ENCODE results near the gene POLR3B.
"Not testable (repeated sequence)": the region's sequence is repeated elsewhere in the genome, so short reads cannot be mapped to it uniquely, and the experiment has no call there.

Gene POLR3B

DNA sequence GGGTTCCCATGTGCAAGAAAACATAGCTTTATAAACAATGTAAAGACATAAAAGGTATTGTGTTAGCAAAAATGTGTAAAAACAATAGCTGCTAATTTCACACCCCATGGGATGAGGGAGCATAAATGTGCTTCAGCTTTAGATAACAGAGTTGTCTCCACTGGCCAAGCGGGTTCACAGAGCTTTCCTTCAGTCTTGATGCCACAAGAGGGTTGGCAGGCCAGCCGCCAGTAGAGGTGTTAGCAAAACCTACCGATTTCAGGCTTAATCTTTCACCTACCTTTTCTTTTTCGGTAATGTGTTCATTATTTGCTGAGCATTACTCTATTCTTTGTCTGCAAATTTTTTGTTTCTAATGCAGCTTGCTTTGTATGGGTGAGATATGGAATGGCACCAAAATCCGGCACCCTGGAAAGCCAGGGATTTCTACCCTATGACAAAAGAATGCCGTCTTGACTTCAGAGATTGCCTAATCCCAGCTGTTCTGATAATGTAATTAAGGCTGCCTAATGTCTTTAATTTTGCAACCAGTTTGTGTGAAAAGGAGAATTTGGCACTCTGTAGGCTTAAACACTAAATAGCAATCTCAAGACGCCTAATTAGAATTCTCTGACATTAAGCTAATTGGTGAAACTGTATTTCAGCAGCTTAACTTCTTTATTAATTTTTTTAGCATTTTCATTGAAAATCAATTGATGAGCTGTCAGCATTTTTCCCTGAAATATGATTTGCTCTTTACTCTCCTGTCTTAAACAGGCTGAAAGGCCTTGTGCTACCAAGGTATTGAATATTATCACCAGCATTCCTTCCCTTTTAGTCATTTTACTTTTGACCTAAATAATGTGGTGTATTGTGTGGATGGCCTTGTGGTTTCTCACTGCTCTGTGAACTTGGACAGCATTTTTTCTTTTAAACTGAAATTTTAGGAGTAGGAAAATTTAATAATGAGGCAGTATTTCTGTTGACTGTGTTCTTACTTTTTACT lies 60.7 kb downstream of the POLR3B start:
- DNase-seq, result no peak

DNA sequence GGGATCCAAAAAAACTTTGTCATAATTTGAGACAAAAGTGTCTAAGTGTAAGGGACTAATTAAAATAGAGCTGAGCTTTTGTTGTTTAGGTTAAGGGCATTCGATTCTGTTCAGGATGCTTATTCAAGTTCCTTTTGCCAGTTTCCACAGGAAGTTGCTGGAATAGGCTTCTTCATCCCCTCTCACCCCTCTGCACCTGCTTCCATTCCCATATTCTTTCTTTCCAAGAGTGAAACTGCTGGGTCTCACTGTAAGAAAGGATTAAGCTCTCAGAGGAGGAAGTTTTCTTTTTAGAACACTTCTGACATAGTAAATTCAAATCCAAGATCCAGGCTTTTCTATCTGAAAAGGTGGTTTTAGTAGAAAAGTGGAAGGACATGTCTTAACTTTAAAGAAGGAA lies 61.4 kb downstream of the POLR3B start:
- DNase-seq, result no peak

DNA sequence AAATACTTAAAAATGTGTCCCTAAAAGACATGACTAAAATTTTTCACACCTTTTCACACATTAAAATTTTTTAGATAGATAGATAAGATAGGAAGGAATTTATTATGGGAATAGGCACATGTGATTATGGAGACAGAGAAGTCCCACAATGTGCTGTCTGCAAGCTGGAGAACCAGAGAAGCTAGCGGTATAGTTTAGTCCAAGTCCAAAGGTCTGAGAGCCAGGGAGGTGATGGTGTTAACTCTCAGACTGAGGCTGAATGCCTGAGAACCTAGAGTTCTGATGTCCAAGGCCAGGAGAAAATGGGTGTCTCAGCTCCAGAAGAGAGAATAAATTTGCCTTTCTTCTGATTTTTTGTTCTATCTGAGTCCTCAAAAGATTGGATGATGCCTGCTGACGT lies 65.7 kb downstream of the POLR3B start:
- no peak for DNase-seq

DNA sequence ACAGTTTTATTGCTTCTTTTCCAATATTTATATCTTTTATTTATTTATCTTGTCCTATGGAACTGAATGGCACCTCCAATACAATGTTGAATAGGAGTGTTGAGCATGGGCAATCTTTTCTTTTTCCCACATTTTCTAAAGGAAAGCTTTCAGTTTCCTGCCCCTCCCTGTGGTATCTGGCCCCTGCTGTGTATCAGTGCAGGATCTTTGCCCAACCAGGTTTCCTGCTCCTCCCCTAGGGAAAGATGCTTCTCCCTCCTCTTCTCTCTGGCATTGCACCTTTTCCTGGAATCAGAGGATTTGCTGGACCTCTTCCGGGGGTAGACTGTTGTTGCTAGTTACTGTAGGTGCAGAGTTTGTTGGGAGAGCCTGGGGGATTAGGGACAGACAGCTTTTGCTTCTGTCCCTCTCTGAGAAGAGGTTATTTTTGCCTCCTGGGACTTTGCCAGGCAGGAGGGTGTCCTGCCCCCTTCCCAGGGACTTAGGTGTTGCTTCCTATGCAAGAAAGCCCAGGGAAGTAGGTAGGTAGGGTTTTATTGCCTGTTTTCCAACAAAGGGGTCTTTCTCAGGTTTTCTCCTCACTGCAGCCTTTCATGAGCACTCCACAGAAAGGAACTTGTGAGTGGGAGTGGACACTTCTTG lies 67.6 kb downstream of the POLR3B start:
- no peak for DNase-seq

DNA sequence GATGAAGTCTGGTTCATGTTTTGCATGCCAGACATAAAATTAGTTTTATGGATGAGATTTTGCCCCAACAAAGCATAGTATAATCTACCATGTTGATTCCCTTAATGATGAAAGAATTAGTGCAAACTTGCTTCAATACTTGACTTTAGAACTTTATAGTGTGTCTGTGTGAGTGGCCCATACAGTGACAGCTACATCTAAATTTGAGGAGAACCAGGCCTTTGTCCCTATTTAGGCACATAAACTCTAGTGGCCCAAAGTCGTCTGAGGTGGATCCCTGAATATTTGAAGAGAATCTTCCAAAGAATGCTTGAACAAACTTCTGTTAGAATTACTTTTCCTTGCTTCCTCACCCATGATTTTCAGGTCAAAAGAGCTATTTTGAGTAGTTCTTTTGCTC lies 70.4 kb downstream of the POLR3B start:
- no peak for DNase-seq

DNA sequence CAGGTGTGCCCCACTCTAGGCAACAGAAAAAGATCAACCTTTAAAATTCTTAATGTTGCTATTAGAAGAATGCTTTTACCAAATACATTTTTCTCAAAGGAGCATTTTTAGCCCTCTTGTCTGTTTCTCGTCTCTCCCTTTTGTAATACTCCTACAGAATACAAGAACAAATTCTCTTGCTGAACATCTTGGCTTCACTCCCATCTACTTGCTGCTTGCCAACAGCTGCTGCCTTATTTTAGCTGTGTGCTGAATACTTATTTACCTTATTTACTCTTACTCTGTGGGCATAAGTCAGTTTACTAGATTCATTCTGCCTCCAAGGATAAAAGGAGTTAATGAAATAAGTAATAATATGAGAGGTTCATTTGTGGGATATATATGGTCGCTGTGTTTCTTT lies 70.8 kb downstream of the POLR3B start:
- no peak for DNase-seq

DNA sequence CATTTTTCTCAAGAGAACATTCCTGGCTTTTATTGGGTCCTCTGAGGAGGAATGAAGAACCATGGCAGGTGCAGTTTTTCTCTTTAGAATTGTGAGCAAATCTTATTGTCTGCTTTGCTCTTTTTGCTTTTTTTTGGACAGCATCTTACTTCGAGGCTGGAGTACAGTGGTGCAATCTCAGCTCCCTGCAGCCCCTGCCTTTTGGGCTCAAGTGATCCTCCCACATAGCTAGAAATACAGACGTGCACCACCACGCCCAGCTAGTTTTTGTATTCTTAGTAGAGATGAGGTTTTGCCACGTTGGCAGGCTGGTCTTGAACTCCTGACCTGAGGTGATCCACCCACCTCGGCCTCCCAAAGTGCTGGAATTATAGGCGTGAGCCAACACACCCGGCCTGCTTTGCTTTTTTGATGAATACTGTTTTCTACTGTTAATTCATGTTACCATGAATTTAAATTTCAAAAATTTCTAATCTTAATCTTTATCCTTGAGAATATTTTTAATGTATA lies 71.5 kb downstream of the POLR3B start:
- DNase-seq, result no peak

DNA sequence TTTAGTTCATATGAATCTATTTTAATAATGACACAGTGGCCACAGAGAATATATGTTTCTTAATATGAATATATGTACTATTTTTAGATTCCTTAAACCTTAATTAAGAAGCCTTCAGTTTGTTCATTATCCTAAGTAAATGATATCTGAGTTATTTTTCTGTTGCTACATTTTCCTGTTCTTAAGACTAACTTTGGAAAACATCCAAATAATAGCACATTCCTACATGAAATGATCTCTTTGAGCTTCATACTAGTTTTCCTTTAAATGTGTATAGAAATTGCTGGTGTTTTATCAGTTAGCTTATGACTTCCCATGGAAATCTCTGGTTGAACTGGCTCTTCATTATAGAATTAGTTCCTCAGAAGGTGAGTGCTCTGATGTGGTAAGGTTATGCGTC lies 72.1 kb downstream of the POLR3B start:
- DNase-seq, result no peak

DNA sequence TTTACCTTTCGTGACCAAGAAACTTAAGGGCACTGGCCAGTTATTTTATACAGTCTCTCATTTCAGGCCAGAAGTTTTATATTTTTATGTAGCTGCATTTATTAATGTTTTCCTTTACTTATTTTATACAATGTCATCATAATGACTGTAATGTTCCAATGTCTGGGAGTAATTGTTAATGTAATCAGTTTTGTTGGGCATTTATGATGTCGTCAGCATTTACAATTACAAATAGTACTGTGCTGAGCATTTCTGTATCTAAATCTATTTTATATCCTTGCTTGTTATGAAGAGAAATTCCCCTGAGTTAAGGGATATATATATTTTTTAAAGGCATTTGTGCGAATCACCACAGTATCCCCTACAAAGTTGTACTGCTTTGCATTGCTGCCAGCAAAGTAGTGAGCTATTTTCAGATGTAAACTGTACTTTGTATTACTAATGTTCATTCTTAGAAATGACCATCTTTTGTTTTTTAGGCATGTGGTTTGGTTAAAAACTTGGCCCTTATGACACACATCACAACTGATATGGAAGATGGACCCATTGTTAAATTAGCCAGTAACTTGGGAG lies 74.4 kb downstream of the POLR3B start:
- DNase-seq, result no peak

DNA sequence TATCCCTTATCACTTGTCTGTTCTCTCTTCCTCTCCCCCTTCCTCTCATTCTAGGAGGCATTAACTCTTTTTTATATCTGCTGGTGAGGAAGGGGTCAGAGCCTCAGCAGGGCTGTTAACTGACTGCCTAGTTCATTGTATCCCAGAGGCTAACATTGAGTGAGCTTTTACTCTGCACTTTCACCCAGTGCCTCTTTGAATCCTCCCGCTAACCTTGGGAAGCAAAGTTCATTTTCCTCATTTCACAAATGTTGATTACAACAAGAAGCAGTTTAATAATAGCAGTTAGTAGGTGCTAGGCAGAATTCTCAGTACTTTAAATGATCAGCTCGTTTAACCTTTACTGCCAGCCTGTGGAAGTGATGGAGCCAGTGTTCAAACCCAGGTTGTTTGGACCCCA lies 75.5 kb downstream of the POLR3B start:
- DNase-seq, result no peak

DNA sequence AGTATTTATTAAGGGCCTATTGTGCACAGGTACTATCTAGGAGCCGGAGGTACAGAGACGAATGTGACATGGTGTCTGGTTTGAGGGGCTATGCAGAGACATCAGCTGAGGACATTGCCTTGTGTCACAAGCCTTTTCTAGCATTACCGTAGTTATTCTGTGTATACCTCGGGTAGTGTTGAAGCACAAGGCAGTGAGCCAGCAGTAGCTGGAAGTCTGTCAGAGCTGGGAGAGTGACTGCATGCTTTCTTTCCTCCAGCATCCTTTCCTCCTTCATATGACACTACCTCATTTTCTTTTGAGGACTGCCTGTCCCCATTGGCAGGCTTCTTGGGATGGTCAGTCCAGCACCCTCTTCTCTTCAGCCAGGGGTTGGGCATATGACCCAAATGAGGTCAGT lies 77.0 kb downstream of the POLR3B start:
- DNase-seq, result no peak

DNA sequence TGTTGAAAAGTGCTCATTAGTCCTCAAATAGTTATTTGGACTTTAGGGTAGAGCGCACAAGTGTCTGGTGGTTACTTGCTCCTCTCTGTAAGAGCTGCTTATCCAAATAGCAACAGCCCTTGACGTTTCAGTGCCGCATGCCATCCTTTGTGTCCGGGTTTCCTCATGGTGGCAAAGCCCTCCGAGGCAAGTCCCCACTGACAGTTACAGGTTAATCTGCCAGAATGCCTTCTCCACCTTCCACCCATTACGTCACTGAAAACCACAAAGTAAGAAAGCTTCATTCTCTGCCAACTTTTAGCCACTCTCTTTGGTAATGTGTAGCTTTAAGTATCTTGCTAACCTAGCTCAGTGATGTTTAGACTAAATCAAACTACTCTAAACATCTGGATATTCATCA lies 78.6 kb downstream of the POLR3B start:
- no peak for DNase-seq

DNA sequence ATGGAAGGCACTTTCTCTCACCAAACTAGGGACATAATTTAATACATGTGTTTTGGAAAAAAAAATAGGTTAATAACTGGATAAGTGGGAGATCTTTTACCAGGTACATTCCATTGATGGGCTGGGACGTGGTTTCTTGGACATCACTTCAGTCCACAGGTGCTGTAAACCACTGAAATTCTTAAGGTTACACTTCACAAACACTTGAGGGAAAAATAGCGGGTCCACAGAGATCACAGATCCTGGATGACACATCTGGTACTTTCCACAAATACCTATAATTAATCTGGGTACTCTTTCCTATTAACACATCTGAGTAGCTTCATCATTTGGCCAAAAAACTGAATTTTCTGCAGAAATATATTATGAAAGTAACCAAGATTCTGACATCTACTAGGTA lies 85.0 kb downstream of the POLR3B start:
- no peak for DNase-seq

DNA sequence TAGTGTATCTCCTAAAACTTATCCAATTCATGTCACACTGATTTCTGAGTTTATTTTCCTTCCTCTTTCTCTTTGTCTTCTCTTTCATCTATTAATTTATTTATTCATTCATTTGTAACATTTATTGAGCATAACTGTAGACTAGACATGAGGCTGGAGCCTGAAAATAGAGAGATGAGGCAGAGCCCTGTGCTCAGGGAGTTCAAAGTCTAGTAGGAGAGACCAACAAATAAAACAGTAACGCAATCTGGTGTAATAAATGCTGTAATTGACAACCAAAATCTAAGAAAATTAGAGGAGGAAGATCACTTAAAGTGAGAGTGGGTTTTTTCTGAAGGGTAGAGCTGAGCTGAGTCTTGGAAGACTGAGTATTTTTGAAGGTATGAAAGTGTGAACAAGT lies 87.5 kb downstream of the POLR3B start:
- DNase-seq, result no peak

DNA sequence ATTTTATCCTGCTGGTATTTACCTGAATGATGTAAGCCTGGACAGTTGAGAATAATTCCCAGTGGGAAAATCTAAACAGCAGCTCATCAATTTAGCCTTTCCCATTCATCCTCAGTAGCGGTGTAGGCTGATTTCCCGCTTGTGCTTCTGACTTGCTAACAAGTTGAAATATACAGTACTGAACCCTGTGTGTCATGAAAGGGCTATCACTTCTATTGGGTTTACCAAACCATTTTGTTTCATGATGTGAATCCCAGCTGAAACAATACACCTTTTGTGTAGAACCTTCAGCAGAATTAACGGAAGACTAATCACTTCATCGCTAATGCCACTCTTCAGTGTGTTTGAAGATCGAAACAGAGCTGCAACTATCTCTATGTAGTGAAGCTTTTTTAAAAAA lies 88.4 kb downstream of the POLR3B start:
- DNase-seq, result no peak

DNA sequence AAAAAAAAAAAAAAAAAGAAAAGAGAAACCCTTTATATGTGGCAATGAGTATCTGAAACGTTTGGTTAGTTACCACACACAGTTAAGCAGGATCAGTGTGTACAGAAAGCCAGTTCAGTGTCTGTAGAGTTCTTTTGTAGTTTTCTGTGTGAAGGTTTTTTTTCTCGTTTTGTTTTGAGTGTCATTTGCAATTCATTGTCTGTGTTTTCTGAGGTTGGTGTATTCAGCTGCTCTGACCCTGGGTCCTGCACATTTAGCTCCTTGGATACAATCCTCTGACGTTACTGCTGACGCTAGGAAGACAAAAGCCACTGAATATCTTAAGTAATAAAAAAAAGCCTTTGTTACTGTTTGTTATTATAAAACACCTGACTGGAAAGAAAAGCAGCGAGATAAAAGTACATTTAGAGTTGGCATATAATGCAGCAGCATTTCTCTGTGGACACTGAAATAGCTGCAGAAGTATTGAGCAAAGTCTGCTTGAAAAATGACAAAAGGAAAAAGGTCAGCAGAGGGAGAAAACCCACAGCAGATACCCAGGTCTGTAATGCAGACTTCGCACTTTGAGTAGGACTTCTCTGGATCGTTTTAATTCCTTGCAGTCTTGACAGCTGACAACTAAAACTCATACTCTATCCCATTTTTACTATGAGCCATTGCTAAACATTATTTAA lies 89.0 kb downstream of the POLR3B start:
- no peak for DNase-seq

DNA sequence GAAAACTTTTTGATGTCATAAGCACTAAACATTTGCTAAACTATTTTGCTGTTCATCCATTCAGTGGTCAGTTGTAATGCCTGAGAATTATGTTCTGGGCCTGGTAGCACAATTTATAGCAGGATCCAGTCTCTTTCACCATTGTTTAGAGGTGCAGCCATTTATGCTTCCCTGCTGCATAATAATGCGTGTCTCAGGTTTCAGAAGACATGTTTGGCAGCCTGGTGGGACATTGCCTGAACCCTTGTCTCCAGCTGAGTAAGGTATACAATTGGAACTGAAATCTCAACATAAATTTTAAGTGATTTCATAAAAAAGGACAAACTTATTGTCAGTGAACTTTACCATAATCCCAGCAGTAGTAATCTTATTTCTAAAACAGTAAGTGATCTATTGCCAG lies 94.8 kb downstream of the POLR3B start:
- DNase-seq, result no peak

DNA sequence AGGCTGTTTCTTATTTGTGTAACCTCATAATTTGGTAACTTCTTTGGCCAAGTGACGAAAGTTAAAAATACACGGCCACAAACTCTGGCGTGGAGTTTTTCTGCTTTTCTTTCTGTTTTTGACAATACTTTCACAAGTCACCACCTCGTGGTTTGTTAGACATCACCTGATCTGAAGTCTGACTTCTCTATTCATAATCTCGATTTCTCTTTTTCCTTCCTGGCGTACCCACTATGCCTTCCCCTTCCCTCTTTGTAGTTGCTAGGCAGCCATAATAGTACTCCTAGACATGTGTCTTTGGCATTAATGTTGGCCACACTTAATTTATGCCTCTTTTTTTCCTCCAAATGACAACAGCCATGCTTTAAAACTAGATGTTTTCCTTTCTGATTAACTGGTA lies 97.6 kb downstream of the POLR3B start:
- no peak for DNase-seq

DNA sequence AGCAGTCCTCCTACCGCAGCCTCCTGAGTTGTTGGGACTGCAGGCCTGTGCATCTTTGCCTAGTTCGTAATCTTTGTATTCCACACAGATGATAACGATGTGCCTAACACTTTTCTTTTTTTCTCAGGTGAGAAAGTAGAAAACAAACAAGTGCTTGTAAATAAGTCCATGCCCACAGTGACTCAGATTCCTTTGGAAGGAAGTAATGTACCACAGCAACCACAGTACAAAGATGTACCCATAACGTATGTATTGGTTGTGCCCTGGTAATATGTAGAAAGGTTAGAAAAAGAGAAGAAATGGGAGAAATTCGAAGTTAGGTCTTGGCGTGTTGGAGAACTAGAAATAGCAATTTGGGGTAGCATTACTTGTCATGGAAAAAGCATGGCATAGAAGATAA lies 101.6 kb downstream of the POLR3B start:
- no peak for DNase-seq

DNA sequence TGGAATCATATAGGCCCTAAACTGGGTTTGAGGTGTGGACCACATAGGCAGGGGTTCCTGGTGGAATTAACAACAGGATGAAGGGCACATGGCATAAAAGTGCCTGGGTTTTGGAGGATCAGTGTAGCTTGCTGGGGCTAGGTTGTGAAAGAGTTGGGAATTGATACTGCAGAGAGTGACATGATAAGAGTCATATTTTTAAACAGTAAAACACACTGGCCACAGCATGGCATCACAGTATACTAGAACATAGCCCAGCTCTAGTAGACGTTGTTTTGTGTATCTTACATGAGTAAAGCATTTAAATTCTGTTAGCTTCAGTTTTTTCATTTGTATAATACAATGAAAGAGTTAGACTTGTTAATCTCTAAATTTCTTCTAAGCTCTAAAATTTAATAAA lies 102.0 kb downstream of the POLR3B start:
- no peak for DNase-seq

DNA sequence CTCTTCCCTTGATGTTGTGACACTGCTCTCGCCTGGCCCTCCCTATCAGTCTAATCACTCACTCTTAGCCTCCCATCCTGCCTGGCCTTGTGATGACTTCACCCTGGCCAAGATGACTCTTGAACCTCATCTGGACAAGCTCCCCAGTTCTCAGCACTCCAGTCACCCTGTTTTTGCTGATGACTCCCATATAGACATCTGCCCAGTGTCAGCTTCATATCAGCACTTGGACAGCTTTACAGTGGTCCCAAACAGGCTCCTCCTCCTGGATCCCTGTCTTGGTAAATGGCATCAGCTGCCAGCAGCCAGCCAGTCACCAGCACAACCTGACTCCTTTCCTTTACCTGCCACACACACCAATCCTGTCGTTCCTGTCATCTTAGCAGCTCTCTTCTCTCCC lies 104.2 kb downstream of the POLR3B start:
- no peak for DNase-seq

DNA sequence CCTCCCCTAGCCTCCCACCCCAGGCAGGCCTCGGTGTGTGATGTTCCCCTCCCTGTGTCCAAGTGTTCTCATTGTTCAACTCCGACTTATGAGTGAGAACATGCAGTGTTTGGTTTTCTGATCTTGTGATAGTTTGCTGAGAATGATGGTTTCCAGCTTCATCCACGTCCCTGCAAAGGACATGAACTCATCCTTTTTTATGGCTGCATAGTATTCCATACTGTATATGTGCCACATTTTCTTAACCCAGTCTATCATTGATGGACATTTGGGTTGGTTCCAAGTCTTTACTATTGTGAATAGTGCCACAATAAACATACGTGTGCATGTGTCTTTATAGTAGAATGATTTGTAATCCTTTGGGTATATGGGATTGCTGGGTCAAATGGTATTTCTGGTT lies 108.1 kb downstream of the POLR3B start:
- DNase-seq, result not testable (repeated sequence)

DNA sequence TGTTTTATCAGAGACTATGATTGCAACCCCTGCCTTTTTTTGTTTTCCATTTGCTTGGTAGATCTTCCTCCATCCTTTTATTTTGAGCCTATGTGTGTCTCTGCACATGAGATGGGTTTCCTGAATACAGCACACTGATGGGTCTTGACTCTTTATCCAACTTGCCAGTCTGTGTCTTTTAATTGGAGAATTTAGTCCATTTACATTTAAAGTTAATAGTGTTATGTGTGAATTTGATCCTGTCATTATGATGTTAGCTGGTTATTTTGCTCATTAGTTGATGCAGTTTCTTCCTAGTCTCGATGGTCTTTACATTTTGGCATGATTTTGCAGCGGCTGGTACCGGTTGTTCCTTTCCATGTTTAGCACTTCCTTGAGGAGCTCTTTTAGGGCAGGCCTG lies 118.1 kb downstream of the POLR3B start:
- DNase-seq, result not testable (repeated sequence)

Data from CD4-positive, alpha-beta T cell treated with Interleukin-21 for 1 hour (primary cell).